Heart left ventricle (tissue), 13 donors: ENCODE measurements around the gene MYO5A.
"Not testable (repeated sequence)": the region's sequence is repeated elsewhere in the genome, so short reads cannot be mapped to it uniquely, and the experiment has no call there.

Source experiments
- POLR2A ChIP-seq, 2 donors: fragments of 450-650 bp; IDR thresholded peaks; one replicate each; pipeline ENCODE4 v1.6.1; 2017; ENCODE audit warnings: antibody characterized with exemption in 2 of 2, mild to moderate bottlenecking in 2 of 2, moderate library complexity in 2 of 2
- TF ChIP-seq, protein P1 (sequence below), 12 donors: fragments of 200-600 bp; sonication (generic) in 4 of 12; IDR thresholded peaks; one replicate each; pipeline versions ENCODE4 v1.5.0 to v1.8.0; 2018 to 2022; ENCODE audit warnings: antibody characterized with exemption in 12 of 12, mild to moderate bottlenecking in 5 of 12
- donor health status: ischemic (EF 13 %, LVEDD 7.1; RV severe dilation, severe dysfunction).
- donor health status: DM: no; HTN: yes; CAD: no.
- donor health status: DM: no; HTN: no; CAD: no.
- donor health status: ischemic (EF 25% LVEDD 6.9; RV normal size, moderate dysfunction).
- donor health status: ischemic (EF 25% LVEDD 5.7; RV mildly dilated, moderate dysfunction).
- donor health status: ischemic (EF 35%, LVEDD 5.7; RV mildly dilated, moderate dysfunction).
- donor health status: nonischemic (EF 11% LVEDD 7.7; RV severe dilation, severe dysfunction).
- donor health status: DM: yes; HTN: yes; CAD: no.
- donor health status: PGD.
- donor health status: ischemic (EF 29% LVEDD 5.4; RV normal size, mild dysfunction).
- donor health status: nonischemic (EF 23%, LVEDD 6.1; RV moderate dilation, normal function).

DNA sequence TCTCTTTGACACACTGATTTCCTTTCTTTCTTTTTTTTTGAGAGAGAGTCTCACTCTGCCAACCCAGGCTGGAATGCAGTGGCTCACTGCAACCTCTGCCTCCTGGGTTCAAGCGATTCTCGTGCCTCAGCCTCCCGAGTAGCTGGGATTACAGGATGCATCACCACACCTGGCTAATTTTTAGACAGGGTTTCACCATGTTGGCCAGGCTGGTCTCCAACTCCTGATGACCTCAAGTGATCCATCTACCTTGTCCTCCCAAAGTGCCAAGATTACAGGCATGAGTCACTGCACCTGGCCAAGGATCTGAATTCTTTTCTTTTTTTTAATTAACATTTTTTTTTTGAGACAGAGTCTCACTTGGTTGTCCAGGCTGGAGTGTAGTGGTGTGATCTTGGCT is 45.9 kb upstream of the MYO5A start:
- TF ChIP-seq, protein P1, sequence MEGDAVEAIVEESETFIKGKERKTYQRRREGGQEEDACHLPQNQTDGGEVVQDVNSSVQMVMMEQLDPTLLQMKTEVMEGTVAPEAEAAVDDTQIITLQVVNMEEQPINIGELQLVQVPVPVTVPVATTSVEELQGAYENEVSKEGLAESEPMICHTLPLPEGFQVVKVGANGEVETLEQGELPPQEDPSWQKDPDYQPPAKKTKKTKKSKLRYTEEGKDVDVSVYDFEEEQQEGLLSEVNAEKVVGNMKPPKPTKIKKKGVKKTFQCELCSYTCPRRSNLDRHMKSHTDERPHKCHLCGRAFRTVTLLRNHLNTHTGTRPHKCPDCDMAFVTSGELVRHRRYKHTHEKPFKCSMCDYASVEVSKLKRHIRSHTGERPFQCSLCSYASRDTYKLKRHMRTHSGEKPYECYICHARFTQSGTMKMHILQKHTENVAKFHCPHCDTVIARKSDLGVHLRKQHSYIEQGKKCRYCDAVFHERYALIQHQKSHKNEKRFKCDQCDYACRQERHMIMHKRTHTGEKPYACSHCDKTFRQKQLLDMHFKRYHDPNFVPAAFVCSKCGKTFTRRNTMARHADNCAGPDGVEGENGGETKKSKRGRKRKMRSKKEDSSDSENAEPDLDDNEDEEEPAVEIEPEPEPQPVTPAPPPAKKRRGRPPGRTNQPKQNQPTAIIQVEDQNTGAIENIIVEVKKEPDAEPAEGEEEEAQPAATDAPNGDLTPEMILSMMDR (IDR thresholded peaks at IDR 0.05), result not testable (repeated sequence)
- not testable (repeated sequence) for TF ChIP-seq POLR2A (IDR thresholded peaks at IDR 0.05)
